ENCODE measurements around the gene FBN2.

DNA sequence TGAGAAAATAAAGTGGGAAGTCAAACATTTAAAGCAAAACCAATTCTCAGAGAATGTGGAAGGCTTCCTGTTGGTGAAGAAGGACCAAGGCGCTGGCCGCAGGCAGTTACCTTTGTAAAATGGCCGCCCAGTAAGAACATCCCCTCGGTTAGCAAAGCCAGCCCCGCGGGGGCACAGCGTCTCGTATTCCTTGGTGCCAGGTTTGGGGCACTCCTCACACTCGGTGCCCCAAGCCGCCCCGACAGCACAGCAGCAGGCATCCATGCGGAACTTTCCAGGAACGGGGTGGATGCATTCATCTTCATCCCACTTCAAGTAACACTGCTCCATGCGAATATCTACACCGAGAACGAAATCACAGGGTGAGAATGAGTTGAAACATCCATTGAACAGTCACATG is 192.8 kb downstream of the FBN2 start:
- no peak for TF ChIP-seq GATA2 (IDR thresholded peaks at IDR 0.05; ENCODE audit: low read depth, low read length)
- TF ChIP-seq GATA3 (IDR thresholded peaks at IDR 0.05; ENCODE audit: low read depth, low read length), result no peak

Data from SH-SY5Y (cell line).